ENCODE measurements around the gene BPIFA2. TPM values are rescaled to one million over a fixed set of nuclear protein-coding genes. Genes with fewer than 3 reads are reported as not detected.

Gene BPIFA2
- total RNA-seq, 2 donors from 2014 or later = not detected

- Mint-ChIP-seq H3K9me3 (no peaks in the 10 kb centered on the region), H3K27ac (no peak overlapping the region), H3K4me1 (no peaks in the 10 kb centered on the region), H3K27me3 (peaks cover 26% of the 10 kb centered on the region), H3K4me3 (no peak overlapping the region), H3K36me3 (ENCODE audit: low read depth) (no peaks in the 10 kb centered on the region)
- ATAC-seq (replicated peaks) = no peak
Observed at GRCh38 chr20:33145521-33145920, 22.4 kb upstream of the BPIFA2 start.

- Mint-ChIP-seq H3K27ac (no peak overlapping the region), H3K4me1 (no peaks in the 10 kb centered on the region), H3K27me3 (peaks cover 26% of the 10 kb centered on the region), H3K9me3 (no peaks in the 10 kb centered on the region), H3K36me3 (ENCODE audit: low read depth) (no peaks in the 10 kb centered on the region), H3K4me3 (no peak overlapping the region)
- no peak for ATAC-seq (replicated peaks)
Observed at GRCh38 chr20:33147299-33147698, 20.7 kb upstream of the BPIFA2 start.

DNA sequence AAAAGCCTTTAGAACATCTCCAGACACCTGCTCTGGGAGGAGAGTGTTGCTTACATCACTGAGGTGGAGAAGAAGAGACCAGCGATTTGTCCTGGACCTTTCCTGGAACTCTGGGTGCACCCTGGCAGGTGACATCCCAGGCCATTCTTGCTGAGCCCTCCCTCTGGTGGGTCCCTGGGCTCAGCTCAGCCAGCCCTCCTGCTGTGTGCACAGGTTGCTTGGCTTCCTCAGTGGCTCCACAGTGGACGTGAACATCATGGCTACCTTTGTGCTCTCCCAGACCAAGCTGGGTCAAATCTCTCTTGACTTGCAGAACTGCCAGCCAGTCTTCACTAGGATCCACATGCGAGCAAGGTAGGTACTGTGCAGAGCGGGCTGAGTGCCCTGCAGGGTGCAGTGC lies 19.9 kb upstream of the BPIFA2 start:
- H3K27ac Mint-ChIP-seq = no peak overlapping the region
- no peak for ATAC-seq (replicated peaks)
- no peak overlapping the region for H3K4me3 Mint-ChIP-seq
- H3K36me3 Mint-ChIP-seq (ENCODE audit: low read depth) = no peaks in the 10 kb centered on the region
- H3K9me3 Mint-ChIP-seq = no peaks in the 10 kb centered on the region
- no peaks in the 10 kb centered on the region for H3K4me1 Mint-ChIP-seq
- peaks cover 26% of the 10 kb centered on the region for H3K27me3 Mint-ChIP-seq

- H3K4me1 Mint-ChIP-seq = no peaks in the 10 kb centered on the region
- ATAC-seq (replicated peaks) = no peak
- peaks cover 23% of the 10 kb centered on the region for H3K27me3 Mint-ChIP-seq
- no peaks in the 10 kb centered on the region for H3K9me3 Mint-ChIP-seq
- no peak overlapping the region for H3K27ac Mint-ChIP-seq
- no peak overlapping the region for H3K4me3 Mint-ChIP-seq
- no peaks in the 10 kb centered on the region for H3K36me3 Mint-ChIP-seq (ENCODE audit: low read depth)
Observed at GRCh38 chr20:33154252-33154651, 13.7 kb upstream of the BPIFA2 start.

DNA sequence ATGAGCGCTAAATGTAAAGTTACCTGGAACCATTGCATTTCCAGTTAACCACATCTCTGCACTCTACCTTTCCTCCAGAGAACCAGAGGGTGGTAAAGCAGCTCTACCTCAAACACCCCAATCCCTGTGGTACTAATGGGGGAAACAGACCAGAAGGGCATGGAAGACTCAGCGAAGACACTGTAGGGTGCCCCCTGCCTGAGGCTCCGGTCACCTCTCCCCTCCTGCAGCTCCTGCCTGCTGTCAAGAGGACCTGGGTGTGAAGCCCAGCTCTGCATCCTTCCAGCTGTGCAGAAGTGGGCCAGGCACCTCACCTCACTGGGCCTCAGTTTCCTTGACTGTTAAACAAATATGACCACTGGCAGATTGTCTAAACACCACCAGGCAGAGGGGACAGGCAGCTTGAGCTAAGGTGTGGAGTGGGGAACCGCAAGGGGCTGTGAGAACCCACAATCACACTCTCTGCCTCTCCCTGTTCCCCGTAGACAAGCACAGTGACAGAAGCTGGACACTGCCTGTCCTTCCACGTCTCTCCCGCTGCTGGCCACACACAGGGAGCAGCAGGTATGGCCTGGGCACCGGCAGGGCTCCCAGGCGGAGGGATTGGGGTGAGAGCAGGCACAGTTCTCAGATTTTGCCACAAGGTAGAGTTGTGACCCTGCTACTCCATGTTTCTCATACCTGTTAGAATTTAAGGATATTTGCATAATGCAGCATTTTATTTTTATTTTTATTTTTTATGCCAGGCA lies 9.1 kb upstream of the BPIFA2 start:
- Mint-ChIP-seq H3K4me1 (no peaks in the 10 kb centered on the region), H3K27ac (no peak overlapping the region), H3K27me3 (peaks cover 15% of the 10 kb centered on the region), H3K9me3 (no peaks in the 10 kb centered on the region), H3K36me3 (ENCODE audit: low read depth) (no peaks in the 10 kb centered on the region), H3K4me3 (no peak overlapping the region)
- no peak for ATAC-seq (replicated peaks)

GRCh38 chr20:33159713-33160112 lies 8.2 kb upstream of the BPIFA2 start:
- no peaks in the 10 kb centered on the region for H3K36me3 Mint-ChIP-seq (ENCODE audit: low read depth)
- H3K4me3 Mint-ChIP-seq = no peak overlapping the region
- H3K9me3 Mint-ChIP-seq = no peaks in the 10 kb centered on the region
- no peak overlapping the region for H3K27ac Mint-ChIP-seq
- peaks cover 11% of the 10 kb centered on the region for H3K27me3 Mint-ChIP-seq
- ATAC-seq (replicated peaks) = no peak
- no peaks in the 10 kb centered on the region for H3K4me1 Mint-ChIP-seq

- no peaks in the 10 kb centered on the region for H3K4me1 Mint-ChIP-seq
- no peak overlapping the region for H3K27ac Mint-ChIP-seq
- ATAC-seq (replicated peaks) = no peak
- H3K27me3 Mint-ChIP-seq = peaks cover 8% of the 10 kb centered on the region
- no peaks in the 10 kb centered on the region for H3K9me3 Mint-ChIP-seq
- H3K36me3 Mint-ChIP-seq (ENCODE audit: low read depth) = no peaks in the 10 kb centered on the region
- no peak overlapping the region for H3K4me3 Mint-ChIP-seq
Observed at GRCh38 chr20:33160681-33161080, 7.3 kb upstream of the BPIFA2 start.

GRCh38 chr20:33162313-33162712 lies 5.6 kb upstream of the BPIFA2 start:
- Mint-ChIP-seq H3K27ac (no peak overlapping the region), H3K9me3 (no peaks in the 10 kb centered on the region), H3K4me3 (no peak overlapping the region), H3K36me3 (ENCODE audit: low read depth) (no peaks in the 10 kb centered on the region), H3K27me3 (no peaks in the 10 kb centered on the region), H3K4me1 (no peaks in the 10 kb centered on the region)
- no peak for ATAC-seq (replicated peaks)

DNA sequence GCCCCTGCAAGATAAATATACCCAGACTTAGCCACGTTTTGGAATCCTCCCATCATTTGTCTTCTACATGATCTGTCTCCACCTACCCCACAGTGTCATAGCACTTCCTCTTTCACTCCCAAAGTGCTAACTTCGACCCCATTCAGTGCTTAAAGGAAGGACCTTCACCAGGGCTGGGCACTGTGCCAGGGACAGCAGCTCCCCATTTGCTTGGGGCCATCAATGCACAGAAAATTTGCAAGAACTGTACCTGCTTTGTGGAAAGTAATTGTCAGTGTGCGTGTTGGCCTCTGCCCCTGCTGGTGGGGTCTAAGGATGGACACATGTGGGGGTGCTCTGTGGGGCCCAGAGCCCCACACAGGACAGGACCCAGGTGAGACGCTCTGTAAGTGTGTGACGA lies 5.2 kb upstream of the BPIFA2 start:
- no peak overlapping the region for H3K27ac Mint-ChIP-seq
- H3K4me1 Mint-ChIP-seq = no peaks in the 10 kb centered on the region
- H3K36me3 Mint-ChIP-seq (ENCODE audit: low read depth) = no peaks in the 10 kb centered on the region
- H3K4me3 Mint-ChIP-seq = no peak overlapping the region
- H3K9me3 Mint-ChIP-seq = no peaks in the 10 kb centered on the region
- no peaks in the 10 kb centered on the region for H3K27me3 Mint-ChIP-seq
- ATAC-seq (replicated peaks) = no peak

DNA sequence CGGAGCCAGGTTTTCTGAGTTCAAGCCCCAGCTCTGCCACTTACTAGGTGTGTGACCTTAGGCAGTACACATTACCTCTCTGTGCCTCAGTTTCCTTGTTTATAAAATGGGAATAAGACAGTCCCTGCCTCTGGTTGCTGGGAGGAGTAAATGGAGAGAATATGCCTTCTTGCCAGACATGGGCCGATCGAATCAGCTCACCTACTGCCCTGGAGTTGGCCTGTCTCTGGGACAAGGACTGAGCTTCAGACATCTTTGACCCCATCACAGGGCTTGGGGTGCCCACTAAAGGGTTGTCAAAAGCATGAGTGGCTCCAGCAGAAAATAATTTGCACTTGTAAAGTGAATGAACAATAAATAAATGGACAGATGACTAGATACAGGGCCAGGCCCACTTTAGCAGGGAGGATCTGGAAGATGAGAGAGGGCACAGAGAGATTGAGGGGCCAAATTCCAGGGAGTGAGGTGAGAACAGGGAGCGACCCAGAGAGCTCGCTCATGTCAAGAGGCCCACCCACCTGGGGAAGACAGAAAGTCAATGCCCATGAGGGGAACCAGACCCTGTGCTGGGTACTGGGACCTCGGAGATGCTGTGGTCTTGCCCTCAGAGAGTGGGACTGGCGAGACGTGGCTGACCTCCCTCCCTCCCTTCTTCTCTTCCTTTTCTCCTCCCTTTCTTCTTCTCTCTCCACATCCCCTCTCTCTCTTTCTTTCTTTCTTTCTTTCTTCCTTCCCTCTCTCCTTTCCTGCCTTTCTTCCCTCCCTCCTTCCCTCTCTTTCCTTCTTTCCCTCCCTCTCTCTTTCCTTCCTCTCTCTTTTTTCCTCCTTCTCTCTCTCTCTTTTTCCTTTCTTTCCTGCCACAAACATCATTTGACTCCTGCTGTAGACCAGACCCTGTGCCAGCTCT lies 3.9 kb upstream of the BPIFA2 start:
- Mint-ChIP-seq H3K4me3 (no peak overlapping the region), H3K9me3 (peaks cover 8% of the 10 kb centered on the region), H3K27ac (no peak overlapping the region), H3K4me1 (no peaks in the 10 kb centered on the region), H3K36me3 (ENCODE audit: low read depth) (no peaks in the 10 kb centered on the region), H3K27me3 (peaks cover 8% of the 10 kb centered on the region)
- ATAC-seq (replicated peaks) = no peak

DNA sequence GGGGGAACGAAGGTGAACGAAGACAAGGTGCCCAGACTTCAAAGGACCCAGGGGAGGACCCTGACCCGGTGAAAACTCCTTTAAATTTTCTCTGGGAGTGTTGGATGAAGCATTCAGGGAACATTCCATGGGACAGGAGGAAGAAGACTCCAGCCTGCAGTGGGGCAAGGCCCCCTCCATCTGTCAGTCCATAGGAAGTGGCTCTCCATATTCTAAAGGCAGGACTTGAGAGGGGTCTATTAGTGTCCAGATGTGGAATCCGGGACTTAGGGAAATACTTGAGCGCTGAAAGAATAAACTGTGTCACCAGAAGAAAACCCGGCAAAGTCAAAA lies 3.2 kb upstream of the BPIFA2 start:
- Mint-ChIP-seq H3K27ac (no peak overlapping the region), H3K9me3 (peaks cover 8% of the 10 kb centered on the region), H3K27me3 (peaks cover 8% of the 10 kb centered on the region), H3K4me1 (no peaks in the 10 kb centered on the region), H3K4me3 (no peak overlapping the region), H3K36me3 (ENCODE audit: low read depth) (no peaks in the 10 kb centered on the region)
- ATAC-seq (replicated peaks) = no peak

GRCh38 chr20:33165416-33166055 lies 2.4 kb upstream of the BPIFA2 start:
- Mint-ChIP-seq H3K27me3 (peaks cover 8% of the 10 kb centered on the region), H3K27ac (no peak overlapping the region), H3K9me3 (peaks cover 8% of the 10 kb centered on the region), H3K4me3 (no peak overlapping the region), H3K4me1 (no peaks in the 10 kb centered on the region), H3K36me3 (ENCODE audit: low read depth) (no peaks in the 10 kb centered on the region)
- no peak for ATAC-seq (replicated peaks)

- no peak overlapping the region for H3K4me3 Mint-ChIP-seq
- H3K9me3 Mint-ChIP-seq = peaks cover 8% of the 10 kb centered on the region
- H3K36me3 Mint-ChIP-seq (ENCODE audit: low read depth) = no peaks in the 10 kb centered on the region
- no peak overlapping the region for H3K27ac Mint-ChIP-seq
- H3K4me1 Mint-ChIP-seq = no peaks in the 10 kb centered on the region
- no peak for ATAC-seq (replicated peaks)
- peaks cover 12% of the 10 kb centered on the region for H3K27me3 Mint-ChIP-seq
Observed at GRCh38 chr20:33166533-33167113, 1.3 kb upstream of the BPIFA2 start.

GRCh38 chr20:33169176-33169794 lies 1.3 kb downstream of the BPIFA2 start:
- no peaks in the 10 kb centered on the region for H3K36me3 Mint-ChIP-seq (ENCODE audit: low read depth)
- H3K4me3 Mint-ChIP-seq = no peak overlapping the region
- H3K4me1 Mint-ChIP-seq = no peaks in the 10 kb centered on the region
- peaks cover 8% of the 10 kb centered on the region for H3K9me3 Mint-ChIP-seq
- ATAC-seq (replicated peaks) = no peak
- H3K27ac Mint-ChIP-seq = no peak overlapping the region
- peaks cover 12% of the 10 kb centered on the region for H3K27me3 Mint-ChIP-seq
